Esophagus muscularis mucosa (tissue), 4 donors: ENCODE results near the gene PRKAR1B. TPM values are rescaled to one million over a fixed set of nuclear protein-coding genes. Genes with fewer than 3 reads are reported as not detected.

Experiments used
- DNase-seq: peaks from one replicate; pipeline ENCODE4 v3.0.0-alpha.2; 2017; ENCODE audit errors: extremely low spot score
- H3K27ac ChIP-seq, 4 donors: fragments of 200-600 bp; sonication (generic); replicated peaks in 1 of 4; 1 replicate in 3 of 4; 2 replicates in 1 of 4; pipeline ENCODE4 v1.5.1; 2016 to 2019; ENCODE audit warnings: mild to moderate bottlenecking in 1 of 4
- H3K27me3 ChIP-seq, 4 donors: fragments of 200-600 bp; sonication (generic); one replicate each; pipeline versions ENCODE4 v1.5.1 to v1.6.0; 2016 to 2019
- H3K36me3 ChIP-seq, 4 donors: fragments of 200-600 bp; sonication (generic); one replicate each; pipeline ENCODE4 v1.5.1; 2016 to 2019
- H3K4me1 ChIP-seq, 4 donors: fragments of 200-600 bp; sonication (generic); one replicate each; pipeline ENCODE4 v1.5.1; 2016 to 2019
- H3K4me3 ChIP-seq, 4 donors: fragments of 200-600 bp; sonication (generic); 1 replicate in 2 of 4; 2 replicates in 2 of 4; pipeline ENCODE4 v1.5.1; 2016 to 2019; ENCODE audit warnings: mild to moderate bottlenecking in 4 of 4, moderate library complexity in 1 of 4
- H3K9me3 ChIP-seq, 4 donors: fragments of 200-600 bp; sonication (generic); 1 replicate in 3 of 4; 2 replicates in 1 of 4; pipeline ENCODE4 v1.5.1; 2016 to 2019
- EP300 ChIP-seq: sonication (generic); formaldehyde crosslinking; IDR thresholded peaks from one replicate; pipeline ENCODE4 v1.6.1; 2017; ENCODE audit warnings: antibody characterized with exemption
- POLR2A ChIP-seq: fragments of 450-650 bp; IDR thresholded peaks from one replicate; pipeline ENCODE4 v1.6.1; 2017; ENCODE audit warnings: antibody characterized with exemption, moderate library complexity, mild to moderate bottlenecking, low read depth
- POLR2AphosphoS5 ChIP-seq, 2 donors: sonication (generic); formaldehyde crosslinking; IDR thresholded peaks; one replicate each; pipeline ENCODE4 v1.6.1; 2017; ENCODE audit warnings: antibody characterized with exemption in 2 of 2
- WGBS: methylation state at CpG from one replicate; pipeline ENCODE4 v1.1.5; 2018; 5-methylcytosine and 5-hydroxymethylcytosine counted together
- intact Hi-C: fragments of 100-400 bp; cut with DNase I; formaldehyde crosslinking; loops from one replicate; pipeline ENCODE4 v1.15.1; 2023
- total RNA-seq, 4 donors: library from RNA; depleted of rRNA; stranded (reverse); fragments of >200 nt; gene quantifications; one replicate each; pipeline versions ENCODE4 v1.1.0 to v1.2.1, GENCODE V29; 2016
- TF ChIP-seq, protein P1 (sequence below), 3 experiments: fragments of 200-600 bp in 2 of 3; fragments of 450-650 bp in 1 of 3; sonication (generic) in 2 of 3; IDR thresholded peaks; one replicate each; pipeline ENCODE4 v1.5.1; 2017 to 2019; ENCODE audit warnings: antibody characterized with exemption in 3 of 3, mild to moderate bottlenecking in 2 of 3, moderate library complexity in 1 of 3

Gene PRKAR1B
- total RNA-seq, 4 donors from 2014 or later = 15.4 to 46.9 (median 31.4) TPM

DNA sequence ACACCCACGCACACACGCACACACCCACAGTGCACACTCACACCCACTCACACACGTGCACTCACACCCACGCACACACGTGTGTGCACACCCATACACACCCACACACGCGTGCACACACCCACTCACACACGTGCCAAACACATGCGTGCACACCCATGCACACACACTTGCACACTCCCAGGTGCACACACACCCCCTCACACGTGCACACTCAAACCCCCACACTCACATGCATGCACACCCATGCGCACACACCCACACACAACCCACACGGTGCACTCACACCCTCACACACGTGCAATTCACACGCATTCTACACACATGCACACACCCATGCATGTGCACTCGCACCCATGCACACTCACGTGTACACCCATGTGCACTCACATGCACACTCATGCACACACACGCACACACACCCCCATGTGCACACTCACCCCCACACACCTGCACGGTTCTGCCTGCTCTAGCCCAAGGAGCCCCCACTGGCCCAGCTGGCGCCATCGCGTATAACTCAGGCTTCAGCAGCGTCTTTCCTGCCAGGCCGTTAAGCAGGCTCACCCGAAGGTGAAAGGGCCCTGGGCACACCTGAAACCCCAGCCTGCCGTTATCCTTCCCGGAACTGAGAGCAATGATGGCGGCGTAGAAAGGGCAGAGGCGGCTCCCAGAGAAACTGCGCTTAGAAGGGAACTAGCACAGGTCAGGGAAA lies 143.5 kb downstream of the PRKAR1B start:
- Histone ChIP-seq H3K27me3 (no peaks in the 10 kb centered on the region), H3K36me3 (peaks cover 0 to 30% (median 12%) of the 10 kb centered on the region in 4 donors), H3K27ac (no peak overlapping the region), H3K4me1 (peaks cover 0 to 13% (median 5%) of the 10 kb centered on the region in 4 donors), H3K4me3 (no peak overlapping the region), H3K9me3 (no peaks in the 10 kb centered on the region)
- intact Hi-C loops = no loop called here
- no peak for DNase-seq
- 94% methylated on average over 30 of the region's 30 CpGs for WGBS
- TF ChIP-seq POLR2AphosphoS5 (IDR thresholded peaks at IDR 0.05) = no peak
- TF ChIP-seq EP300 = no peak
- no peak for TF ChIP-seq POLR2A
- TF ChIP-seq, protein P1, sequence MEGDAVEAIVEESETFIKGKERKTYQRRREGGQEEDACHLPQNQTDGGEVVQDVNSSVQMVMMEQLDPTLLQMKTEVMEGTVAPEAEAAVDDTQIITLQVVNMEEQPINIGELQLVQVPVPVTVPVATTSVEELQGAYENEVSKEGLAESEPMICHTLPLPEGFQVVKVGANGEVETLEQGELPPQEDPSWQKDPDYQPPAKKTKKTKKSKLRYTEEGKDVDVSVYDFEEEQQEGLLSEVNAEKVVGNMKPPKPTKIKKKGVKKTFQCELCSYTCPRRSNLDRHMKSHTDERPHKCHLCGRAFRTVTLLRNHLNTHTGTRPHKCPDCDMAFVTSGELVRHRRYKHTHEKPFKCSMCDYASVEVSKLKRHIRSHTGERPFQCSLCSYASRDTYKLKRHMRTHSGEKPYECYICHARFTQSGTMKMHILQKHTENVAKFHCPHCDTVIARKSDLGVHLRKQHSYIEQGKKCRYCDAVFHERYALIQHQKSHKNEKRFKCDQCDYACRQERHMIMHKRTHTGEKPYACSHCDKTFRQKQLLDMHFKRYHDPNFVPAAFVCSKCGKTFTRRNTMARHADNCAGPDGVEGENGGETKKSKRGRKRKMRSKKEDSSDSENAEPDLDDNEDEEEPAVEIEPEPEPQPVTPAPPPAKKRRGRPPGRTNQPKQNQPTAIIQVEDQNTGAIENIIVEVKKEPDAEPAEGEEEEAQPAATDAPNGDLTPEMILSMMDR (IDR thresholded peaks at IDR 0.05) = no peak

DNA sequence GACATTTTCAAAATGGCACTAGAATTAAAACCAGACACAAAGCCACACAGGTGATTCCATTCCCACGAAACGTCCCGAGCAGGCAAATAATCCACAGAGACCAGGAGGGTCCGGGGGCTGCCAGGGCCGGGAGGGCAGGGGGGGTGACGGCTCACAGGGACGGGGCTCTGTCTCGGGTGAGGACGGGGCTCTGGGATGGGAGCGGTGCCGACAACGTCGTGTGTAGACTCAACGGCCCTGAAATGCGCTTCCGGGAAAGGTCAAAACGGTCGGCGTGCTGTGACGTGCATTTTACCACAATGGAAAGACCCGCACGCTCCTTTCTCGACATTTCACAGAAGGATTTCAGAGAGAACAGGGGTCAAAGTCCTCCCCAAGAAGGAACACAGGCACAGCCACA lies 144.2 kb downstream of the PRKAR1B start:
- H3K36me3 ChIP-seq = peaks cover 0 to 31% (median 16%) of the 10 kb centered on the region in 4 donors
- H3K4me3 ChIP-seq = no peak overlapping the region
- whole genome bisulfite sequencing = 94% methylated on average over 23 of the region's 23 CpGs
- H3K27ac ChIP-seq = no peak overlapping the region
- TF ChIP-seq POLR2AphosphoS5 (IDR thresholded peaks at IDR 0.05) = no peak
- TF ChIP-seq, protein P1 (IDR thresholded peaks at IDR 0.05) = no peak
- no peak for TF ChIP-seq EP300
- TF ChIP-seq POLR2A = no peak
- DNase-seq = no peak
- H3K9me3 ChIP-seq = no peaks in the 10 kb centered on the region
- intact Hi-C loops = no loop called here
- peaks cover 0 to 9% (median 4%) of the 10 kb centered on the region in 4 donors for H3K4me1 ChIP-seq
- H3K27me3 ChIP-seq = no peaks in the 10 kb centered on the region

DNA sequence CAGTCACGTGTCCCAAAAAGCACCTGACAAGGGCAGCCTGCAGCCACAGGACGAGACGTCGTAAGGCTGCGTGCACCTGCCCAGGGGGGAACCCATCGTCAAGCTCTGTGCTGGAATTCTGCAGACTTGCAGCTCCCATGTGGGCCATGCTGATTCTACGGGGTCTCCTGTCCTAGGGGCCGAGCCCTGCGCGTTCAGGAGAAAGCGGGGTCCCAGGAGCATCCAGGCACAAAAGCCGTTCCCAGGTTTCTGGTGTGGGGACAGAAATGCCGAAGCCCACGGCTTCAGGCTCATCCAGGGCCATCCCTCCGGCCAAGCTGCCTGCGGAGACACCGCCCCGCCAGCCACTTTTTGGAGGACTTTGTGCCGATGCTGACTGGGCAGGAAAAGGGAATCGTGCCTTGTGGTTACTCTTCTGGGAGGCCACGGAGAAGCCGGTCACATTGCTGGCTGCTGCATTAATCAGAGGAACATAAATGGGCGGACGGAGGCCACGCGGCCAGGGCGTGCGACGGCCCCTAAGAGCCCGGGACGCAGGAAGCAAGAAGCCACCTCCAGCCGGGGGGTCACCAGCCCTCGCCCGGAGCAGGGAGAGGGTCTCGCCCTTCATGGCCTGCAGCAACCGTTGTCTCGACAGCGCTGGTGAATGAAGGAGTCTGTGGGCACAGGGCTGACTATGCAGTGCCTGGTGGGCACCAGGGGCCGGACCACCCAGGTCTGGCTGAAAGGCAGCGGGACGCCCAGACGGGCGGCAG lies 144.8 kb downstream of the PRKAR1B start:
- TF ChIP-seq POLR2AphosphoS5 (IDR thresholded peaks at IDR 0.05) (no peak), POLR2A (no peak)
- TF ChIP-seq, protein P1 (IDR thresholded peaks at IDR 0.05) = no peak
- 97% methylated on average over 39 of the region's 43 CpGs for WGBS
- Histone ChIP-seq H3K36me3 (peaks cover 0 to 37% (median 23%) of the 10 kb centered on the region in 4 donors), H3K27me3 (no peaks in the 10 kb centered on the region), H3K4me3 (no peak overlapping the region), H3K9me3 (no peaks in the 10 kb centered on the region), H3K4me1 (peaks cover 0 to 2% (median under 1%) of the 10 kb centered on the region in 4 donors), H3K27ac (no peak overlapping the region)
- intact Hi-C loops = no loop called here
- DNase-seq = no peak

DNA sequence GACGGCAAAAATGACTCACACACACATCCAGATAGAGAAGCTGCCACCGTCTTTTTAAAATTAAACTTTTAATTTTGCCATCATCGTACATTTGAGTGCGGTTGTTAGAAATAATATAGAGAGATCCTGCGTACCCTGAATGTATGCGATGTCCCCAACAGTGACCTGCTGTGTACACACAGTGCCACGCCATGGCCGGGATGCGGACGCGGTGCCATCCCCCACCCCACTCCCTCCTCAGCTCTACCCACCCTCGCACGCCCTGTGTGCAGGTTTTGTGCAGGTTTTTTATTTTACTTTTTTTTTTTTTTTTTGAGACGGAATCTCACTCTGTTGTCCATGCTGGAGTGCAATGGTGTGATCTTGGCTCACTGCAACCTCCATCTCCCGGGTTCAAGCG lies 148.7 kb downstream of the PRKAR1B start:
- TF ChIP-seq, protein P1 (IDR thresholded peaks at IDR 0.05) = no peak
- TF ChIP-seq POLR2AphosphoS5 (IDR thresholded peaks at IDR 0.05) = no peak
- TF ChIP-seq EP300 = no peak
- no peak for TF ChIP-seq POLR2A
- Histone ChIP-seq H3K9me3 (no peaks in the 10 kb centered on the region), H3K27ac (no peak overlapping the region), H3K36me3 (peaks cover 3 to 27% (median 19%) of the 10 kb centered on the region in 4 donors), H3K27me3 (no peaks in the 10 kb centered on the region), H3K4me3 (no peak overlapping the region), H3K4me1 (peaks cover 0 to 14% (median 4%) of the 10 kb centered on the region in 4 donors)
- intact Hi-C loops = no loop called here
- WGBS = 98% methylated on average over 16 of the region's 16 CpGs
- no peak for DNase-seq
